Measurements from ENCODE around the gene NFATC3.

The NFATC3 gene

GRCh38 chr16:68252383-68252782 lies 167.2 kb downstream of the NFATC3 start:
- Histone ChIP-seq H3K27me3 (ENCODE audit: insufficient read depth, poor library complexity, severe bottlenecking) (no peaks in the 10 kb centered on the region), H3K27ac (replicated peaks) (no peak overlapping the region), H3K4me3 (replicated peaks; ENCODE audit: insufficient read depth, low read length) (no peak overlapping the region)
- DNase-seq (ENCODE audit: low read depth in 1 of 2, low spot score in 1 of 2), result no peak
- no peak for TF ChIP-seq POLR2AphosphoS5 (IDR thresholded peaks at IDR 0.05; ENCODE audit: low read depth)
- no peak for TF ChIP-seq SPI1 (IDR thresholded peaks at IDR 0.05; ENCODE audit: borderline replicate concordance, low read depth)
- TF ChIP-seq GABPA (IDR thresholded peaks at IDR 0.05; ENCODE audit: low read depth), result no peak
- TF ChIP-seq, protein P1, sequence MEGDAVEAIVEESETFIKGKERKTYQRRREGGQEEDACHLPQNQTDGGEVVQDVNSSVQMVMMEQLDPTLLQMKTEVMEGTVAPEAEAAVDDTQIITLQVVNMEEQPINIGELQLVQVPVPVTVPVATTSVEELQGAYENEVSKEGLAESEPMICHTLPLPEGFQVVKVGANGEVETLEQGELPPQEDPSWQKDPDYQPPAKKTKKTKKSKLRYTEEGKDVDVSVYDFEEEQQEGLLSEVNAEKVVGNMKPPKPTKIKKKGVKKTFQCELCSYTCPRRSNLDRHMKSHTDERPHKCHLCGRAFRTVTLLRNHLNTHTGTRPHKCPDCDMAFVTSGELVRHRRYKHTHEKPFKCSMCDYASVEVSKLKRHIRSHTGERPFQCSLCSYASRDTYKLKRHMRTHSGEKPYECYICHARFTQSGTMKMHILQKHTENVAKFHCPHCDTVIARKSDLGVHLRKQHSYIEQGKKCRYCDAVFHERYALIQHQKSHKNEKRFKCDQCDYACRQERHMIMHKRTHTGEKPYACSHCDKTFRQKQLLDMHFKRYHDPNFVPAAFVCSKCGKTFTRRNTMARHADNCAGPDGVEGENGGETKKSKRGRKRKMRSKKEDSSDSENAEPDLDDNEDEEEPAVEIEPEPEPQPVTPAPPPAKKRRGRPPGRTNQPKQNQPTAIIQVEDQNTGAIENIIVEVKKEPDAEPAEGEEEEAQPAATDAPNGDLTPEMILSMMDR (IDR thresholded peaks at IDR 0.05; ENCODE audit: insufficient read depth, low read length), result no peak
- TF ChIP-seq REST (IDR thresholded peaks at IDR 0.05; ENCODE audit: insufficient replicate concordance, low read depth), result no peak

DNA sequence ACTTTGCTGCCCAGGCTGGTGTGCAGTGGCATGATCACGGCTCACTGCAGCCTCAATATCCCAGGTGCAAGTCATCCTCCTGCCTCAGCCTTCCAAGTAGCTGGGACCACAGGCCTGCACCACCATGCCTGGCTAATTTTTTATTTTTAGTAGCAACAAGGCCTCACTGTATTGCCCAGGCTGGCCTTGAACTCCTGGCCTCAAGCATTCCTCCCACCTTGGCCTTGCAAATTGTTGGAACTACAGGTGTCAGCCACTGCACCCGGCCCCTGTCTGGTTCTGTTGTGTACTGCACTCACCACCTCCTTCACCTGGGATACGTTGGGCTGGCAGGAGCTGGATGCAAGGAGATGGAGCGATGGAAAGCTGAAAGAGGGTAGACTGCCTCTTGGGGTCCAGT lies 168.6 kb downstream of the NFATC3 start:
- H3K27ac ChIP-seq (replicated peaks), result no peak overlapping the region
- DNase-seq (ENCODE audit: low read depth in 1 of 2, low spot score in 1 of 2), result no peak
- TF ChIP-seq REST (IDR thresholded peaks at IDR 0.05; ENCODE audit: insufficient replicate concordance, low read depth) (no peak), SPI1 (IDR thresholded peaks at IDR 0.05; ENCODE audit: borderline replicate concordance, low read depth) (no peak), GABPA (IDR thresholded peaks at IDR 0.05; ENCODE audit: low read depth) (no peak), POLR2AphosphoS5 (IDR thresholded peaks at IDR 0.05; ENCODE audit: low read depth) (no peak)
- TF ChIP-seq, protein P1 (IDR thresholded peaks at IDR 0.05; ENCODE audit: insufficient read depth, low read length), result no peak
- H3K4me3 ChIP-seq (replicated peaks; ENCODE audit: insufficient read depth, low read length), result no peak overlapping the region
- no peaks in the 10 kb centered on the region for H3K27me3 ChIP-seq (ENCODE audit: insufficient read depth, poor library complexity, severe bottlenecking)

GRCh38 chr16:68255712-68256111 lies 170.5 kb downstream of the NFATC3 start:
- TF ChIP-seq REST (IDR thresholded peaks at IDR 0.05; ENCODE audit: insufficient replicate concordance, low read depth) (no peak), SPI1 (IDR thresholded peaks at IDR 0.05; ENCODE audit: borderline replicate concordance, low read depth) (no peak), GABPA (IDR thresholded peaks at IDR 0.05; ENCODE audit: low read depth) (no peak), POLR2AphosphoS5 (IDR thresholded peaks at IDR 0.05; ENCODE audit: low read depth) (no peak)
- TF ChIP-seq, protein P1 (IDR thresholded peaks at IDR 0.05; ENCODE audit: insufficient read depth, low read length), result no peak
- H3K27ac ChIP-seq (replicated peaks), result no peak overlapping the region
- H3K4me3 ChIP-seq (replicated peaks; ENCODE audit: insufficient read depth, low read length), result no peak overlapping the region

More at GRCh38 chr16:68255712-68256111, 170.5 kb downstream of the NFATC3 start:
- no peak for DNase-seq (ENCODE audit: low read depth in 1 of 2, low spot score in 1 of 2)
- H3K27me3 ChIP-seq (ENCODE audit: insufficient read depth, poor library complexity, severe bottlenecking), result no peaks in the 10 kb centered on the region

Data from HL-60 (cell line).